Measurements from ENCODE around the gene FILIP1L. TPM values are rescaled to one million over a fixed set of nuclear protein-coding genes. Genes with fewer than 3 reads are reported as not detected.

FILIP1L gene
- total RNA-seq, 1 donor from 2014 or later = 19.1 TPM

- TF ChIP-seq, protein P1, sequence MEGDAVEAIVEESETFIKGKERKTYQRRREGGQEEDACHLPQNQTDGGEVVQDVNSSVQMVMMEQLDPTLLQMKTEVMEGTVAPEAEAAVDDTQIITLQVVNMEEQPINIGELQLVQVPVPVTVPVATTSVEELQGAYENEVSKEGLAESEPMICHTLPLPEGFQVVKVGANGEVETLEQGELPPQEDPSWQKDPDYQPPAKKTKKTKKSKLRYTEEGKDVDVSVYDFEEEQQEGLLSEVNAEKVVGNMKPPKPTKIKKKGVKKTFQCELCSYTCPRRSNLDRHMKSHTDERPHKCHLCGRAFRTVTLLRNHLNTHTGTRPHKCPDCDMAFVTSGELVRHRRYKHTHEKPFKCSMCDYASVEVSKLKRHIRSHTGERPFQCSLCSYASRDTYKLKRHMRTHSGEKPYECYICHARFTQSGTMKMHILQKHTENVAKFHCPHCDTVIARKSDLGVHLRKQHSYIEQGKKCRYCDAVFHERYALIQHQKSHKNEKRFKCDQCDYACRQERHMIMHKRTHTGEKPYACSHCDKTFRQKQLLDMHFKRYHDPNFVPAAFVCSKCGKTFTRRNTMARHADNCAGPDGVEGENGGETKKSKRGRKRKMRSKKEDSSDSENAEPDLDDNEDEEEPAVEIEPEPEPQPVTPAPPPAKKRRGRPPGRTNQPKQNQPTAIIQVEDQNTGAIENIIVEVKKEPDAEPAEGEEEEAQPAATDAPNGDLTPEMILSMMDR (IDR thresholded peaks at IDR 0.05; ENCODE audit: unreplicated experiment) = no peak
- H3K4me3 Mint-ChIP-seq (ENCODE audit: unreplicated experiment) = no peak overlapping the region
- no peak overlapping the region for H3K27ac Mint-ChIP-seq (ENCODE audit: unreplicated experiment)
- H3K9me3 Mint-ChIP-seq (ENCODE audit: unreplicated experiment) = no peaks in the 10 kb centered on the region
- H3K27me3 Mint-ChIP-seq (ENCODE audit: unreplicated experiment) = no peaks in the 10 kb centered on the region
- no peaks in the 10 kb centered on the region for H3K36me3 Mint-ChIP-seq (ENCODE audit: low read depth, unreplicated experiment)
- no peak for DNase-seq (ENCODE audit: low spot score)
- H3K4me1 Mint-ChIP-seq (ENCODE audit: unreplicated experiment) = peaks cover 11% of the 10 kb centered on the region
Measured at GRCh38 chr3:100086401-100086800, 27.9 kb downstream of the FILIP1L start.

GRCh38 chr3:100084100-100084806, 30.0 kb downstream of the FILIP1L start:
- no peak overlapping the region for H3K4me3 Mint-ChIP-seq (ENCODE audit: unreplicated experiment)
- TF ChIP-seq, protein P1 (IDR thresholded peaks at IDR 0.05; ENCODE audit: unreplicated experiment) = no peak
- no peak overlapping the region for H3K27ac Mint-ChIP-seq (ENCODE audit: unreplicated experiment)
- no peaks in the 10 kb centered on the region for H3K9me3 Mint-ChIP-seq (ENCODE audit: unreplicated experiment)
- DNase-seq (ENCODE audit: low spot score) = no peak
- H3K36me3 Mint-ChIP-seq (ENCODE audit: low read depth, unreplicated experiment) = no peaks in the 10 kb centered on the region
- H3K27me3 Mint-ChIP-seq (ENCODE audit: unreplicated experiment) = no peaks in the 10 kb centered on the region
- peaks cover 2% of the 10 kb centered on the region for H3K4me1 Mint-ChIP-seq (ENCODE audit: unreplicated experiment)

DNA sequence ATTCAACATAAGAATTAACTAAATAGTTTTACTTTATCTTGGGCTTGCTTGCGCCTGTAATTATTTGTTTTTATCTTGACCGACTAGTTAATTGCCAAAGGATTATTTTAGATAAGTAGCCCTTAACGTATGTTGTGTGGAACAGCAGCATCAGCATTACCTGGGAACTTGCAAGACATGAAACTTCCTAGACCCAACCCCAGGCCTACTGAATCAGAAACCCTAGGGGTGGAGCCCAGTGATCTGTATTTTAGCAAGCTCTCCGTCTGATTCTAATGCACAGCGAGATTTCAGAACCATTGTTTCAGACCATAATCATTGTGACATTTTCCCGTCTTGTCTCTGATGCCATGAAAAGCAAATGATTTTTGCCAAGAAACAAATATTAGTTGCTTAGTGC, 31.1 kb downstream of the FILIP1L start:
- Mint-ChIP-seq H3K4me3 (ENCODE audit: unreplicated experiment) (no peak overlapping the region), H3K36me3 (ENCODE audit: low read depth, unreplicated experiment) (no peaks in the 10 kb centered on the region), H3K4me1 (ENCODE audit: unreplicated experiment) (peaks cover 2% of the 10 kb centered on the region), H3K9me3 (ENCODE audit: unreplicated experiment) (no peaks in the 10 kb centered on the region), H3K27ac (ENCODE audit: unreplicated experiment) (no peak overlapping the region), H3K27me3 (ENCODE audit: unreplicated experiment) (no peaks in the 10 kb centered on the region)
- DNase-seq (ENCODE audit: low spot score) = no peak
- TF ChIP-seq, protein P1 (IDR thresholded peaks at IDR 0.05; ENCODE audit: unreplicated experiment) = no peak

- DNase-seq (ENCODE audit: low spot score) = no peak
- Mint-ChIP-seq H3K27ac (ENCODE audit: unreplicated experiment) (no peak overlapping the region), H3K27me3 (ENCODE audit: unreplicated experiment) (no peaks in the 10 kb centered on the region), H3K36me3 (ENCODE audit: low read depth, unreplicated experiment) (no peaks in the 10 kb centered on the region), H3K9me3 (ENCODE audit: unreplicated experiment) (no peaks in the 10 kb centered on the region), H3K4me3 (ENCODE audit: unreplicated experiment) (no peak overlapping the region), H3K4me1 (ENCODE audit: unreplicated experiment) (peaks cover 2% of the 10 kb centered on the region)
- TF ChIP-seq, protein P1 (IDR thresholded peaks at IDR 0.05; ENCODE audit: unreplicated experiment) = no peak
Measured at GRCh38 chr3:100082714-100083113, 31.6 kb downstream of the FILIP1L start.

- Mint-ChIP-seq H3K9me3 (ENCODE audit: unreplicated experiment) (no peaks in the 10 kb centered on the region), H3K27me3 (ENCODE audit: unreplicated experiment) (no peaks in the 10 kb centered on the region), H3K36me3 (ENCODE audit: low read depth, unreplicated experiment) (no peaks in the 10 kb centered on the region), H3K4me1 (ENCODE audit: unreplicated experiment) (peaks cover 5% of the 10 kb centered on the region), H3K27ac (ENCODE audit: unreplicated experiment) (no peak overlapping the region), H3K4me3 (ENCODE audit: unreplicated experiment) (no peak overlapping the region)
- TF ChIP-seq, protein P1 (IDR thresholded peaks at IDR 0.05; ENCODE audit: unreplicated experiment) = no peak
- no peak for DNase-seq (ENCODE audit: low spot score)
Measured at GRCh38 chr3:100081986-100082692, 32.2 kb downstream of the FILIP1L start.

Measured in endothelial cell (in vitro differentiated cells).